ENCODE data around the gene PEDS1.

PEDS1 gene

GRCh38 chr20:50112512-50113419, 40.8 kb downstream of the PEDS1 start, which contains the start of gene UBE2V1:
Gene UBE2V1 (minus strand): TSS chr20:50113150. CDS start chr20:50113128, 22 bp downstream.
- H3K36me3 ChIP-seq = no peaks in the 10 kb centered on the region
- no peaks in the 10 kb centered on the region for H3K27me3 ChIP-seq
- peak within 1 kb of the TSS; percentile 95 to 99 for H3K4me3 ChIP-seq
- H3K9me3 ChIP-seq = no peaks in the 10 kb centered on the region
- H3K4me1 ChIP-seq = peaks cover 0 to 74% (median 48%) of the 10 kb centered on the region in 4 donors
- peak in 1 of 2 experiments; percentile 6 for TF ChIP-seq CTCF (IDR thresholded peaks at IDR 0.05)
- intact Hi-C loops (cut with DNase I; ENCODE audit: low total_unique reads) = no loop called here
- peak within 1 kb of the TSS; percentile 97 to 98 for H3K27ac ChIP-seq
- peak; percentile 91 to 96 for DNase-seq

- Histone ChIP-seq H3K9me3 (no peaks in the 10 kb centered on the region), H3K4me3 (peak overlapping the region; percentile 95 to 99), H3K4me1 (peaks cover 0 to 82% (median 49%) of the 10 kb centered on the region in 4 donors), H3K36me3 (no peaks in the 10 kb centered on the region), H3K27me3 (no peaks in the 10 kb centered on the region), H3K27ac (peak overlapping the region; percentile 97 to 98)
- DNase-seq = no peak
- intact Hi-C loops (cut with DNase I; ENCODE audit: low total_unique reads) = no loop called here
- no peak for TF ChIP-seq CTCF (IDR thresholded peaks at IDR 0.05)
These were observed 41.6 kb downstream of the PEDS1 start for GRCh38 chr20:50111829-50112495.

- no peaks in the 10 kb centered on the region for H3K27me3 ChIP-seq
- H3K9me3 ChIP-seq = no peaks in the 10 kb centered on the region
- H3K27ac ChIP-seq = peak overlapping the region; percentile 97 to 98
- peaks cover 0 to 85% (median 49%) of the 10 kb centered on the region in 4 donors for H3K4me1 ChIP-seq
- peak overlapping the region; percentile 95 to 99 for H3K4me3 ChIP-seq
- H3K36me3 ChIP-seq = no peaks in the 10 kb centered on the region
- no peak for DNase-seq
- intact Hi-C loops (cut with DNase I; ENCODE audit: low total_unique reads) = no loop called here
- no peak for TF ChIP-seq CTCF (IDR thresholded peaks at IDR 0.05)
These were observed 42.2 kb downstream of the PEDS1 start for GRCh38 chr20:50111120-50111828.

GRCh38 chr20:50110141-50111047, 43.1 kb downstream of the PEDS1 start:
- Histone ChIP-seq H3K9me3 (no peaks in the 10 kb centered on the region), H3K4me3 (no peak overlapping the region), H3K4me1 (peaks cover 0 to 88% (median 47%) of the 10 kb centered on the region in 4 donors), H3K27ac (peak overlapping the region; percentile 97 to 98), H3K36me3 (no peaks in the 10 kb centered on the region), H3K27me3 (no peaks in the 10 kb centered on the region)
- no peak for TF ChIP-seq CTCF (IDR thresholded peaks at IDR 0.05)
- intact Hi-C loops (cut with DNase I; ENCODE audit: low total_unique reads) = no loop called here
- DNase-seq = no peak

Measured in tibial artery (tissue), 4 donors.